Ovary (tissue), 3 donors: ENCODE measurements around the gene TNFSF8.

Experiments
- CTCF ChIP-seq, 3 donors: fragments of 450-650 bp in 2 of 3; fragments of 200-600 bp in 1 of 3; IDR thresholded peaks; one replicate each; pipeline versions ENCODE4 v1.5.1 to v1.8.0; 2016 to 2022; ENCODE audit warnings: antibody characterized with exemption in 3 of 3, mild to moderate bottlenecking in 1 of 3
- POLR2A ChIP-seq: fragments of 450-650 bp; IDR thresholded peaks from one replicate; pipeline ENCODE4 v1.6.1; 2017; ENCODE audit warnings: antibody characterized with exemption, mild to moderate bottlenecking, moderate library complexity
- donor health status: DM: no; HTN: no; CAD: no.

DNA sequence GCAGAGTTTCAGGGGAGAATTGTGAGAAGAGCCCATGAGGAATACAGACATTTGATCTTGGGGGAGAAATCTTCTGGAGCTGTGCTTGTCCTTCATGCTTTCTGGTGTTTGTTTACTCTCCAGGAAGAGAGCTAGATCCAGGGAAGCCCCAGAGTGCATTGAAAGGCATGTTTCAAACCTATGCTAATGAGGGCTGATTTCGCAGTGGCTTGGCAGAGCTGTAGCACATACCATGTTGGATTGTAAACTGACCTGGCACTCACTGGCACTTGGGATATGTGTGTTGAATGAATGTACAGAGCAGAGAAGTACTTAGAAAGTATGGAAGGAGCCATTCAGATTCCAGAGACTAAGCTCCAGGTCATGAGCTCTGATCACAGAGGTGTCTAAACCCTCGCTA lies 30.9 kb downstream of the TNFSF8 start:
- TF ChIP-seq CTCF (IDR thresholded peaks at IDR 0.05) (no peak), POLR2A (no peak)
